Type B pancreatic cell (in vitro differentiated cells): ENCODE data around the gene ZNF782. TPM values are rescaled to one million over a fixed set of nuclear protein-coding genes. Genes with fewer than 3 reads are reported as not detected.
"Not testable (repeated sequence)": the region's sequence is repeated elsewhere in the genome, so short reads cannot be mapped to it uniquely, and the experiment has no call there.

Source experiments
- DNase-seq: peaks from one replicate; pipeline ENCODE4 v3.0.0; 2021; ENCODE audit warnings: mixed read lengths; ENCODE audit not compliant: unreplicated experiment; ENCODE audit errors: extremely low spot score
- H3K27ac Mint-ChIP-seq: 2 replicates; pipeline ENCODE4 v1.8.0; 2021; ENCODE audit warnings: mild to moderate bottlenecking, mixed read lengths
- H3K27me3 Mint-ChIP-seq: 2 replicates; pipeline ENCODE4 v1.8.0; 2021; ENCODE audit warnings: mixed read lengths
- H3K36me3 Mint-ChIP-seq: 2 replicates; pipeline ENCODE4 v1.8.0; 2021; ENCODE audit warnings: mixed read lengths
- H3K4me1 Mint-ChIP-seq: one replicate; pipeline ENCODE4 v1.8.0; 2021; ENCODE audit warnings: mixed read lengths; ENCODE audit not compliant: unreplicated experiment
- H3K4me3 Mint-ChIP-seq: 2 replicates; pipeline ENCODE4 v1.8.0; 2021; ENCODE audit warnings: mild to moderate bottlenecking, mixed read lengths
- H3K9me3 Mint-ChIP-seq: 2 replicates; pipeline ENCODE4 v1.8.0; 2021; ENCODE audit warnings: mixed read lengths
- long read RNA-seq: library from polyadenylated mRNA; unstranded; transcript quantifications from one replicate; pipeline ENCODE4 v2.0.0, GENCODE V29; 2020
- total RNA-seq: library from RNA; stranded (reverse); gene quantifications from 2 replicates; pipeline ENCODE4 v1.2.1, GENCODE V29; 2021; ENCODE audit warnings: low replicate concordance
- TF ChIP-seq, protein P1 (sequence below): fragments of 200-600 bp; sonication (generic); conservative IDR thresholded peaks from 2 replicates; pipeline ENCODE4 v1.5.0; 2021; ENCODE audit warnings: antibody characterized with exemption, mild to moderate bottlenecking

The ZNF782 gene
- total RNA-seq: 5.3 and 5.4 TPM in 2 replicates
- long read RNA-seq, partial matches to known transcripts: 0 of 10 reads
- long read RNA-seq, other reads (novel, unspliced or antisense): 10 of 10 reads

DNA sequence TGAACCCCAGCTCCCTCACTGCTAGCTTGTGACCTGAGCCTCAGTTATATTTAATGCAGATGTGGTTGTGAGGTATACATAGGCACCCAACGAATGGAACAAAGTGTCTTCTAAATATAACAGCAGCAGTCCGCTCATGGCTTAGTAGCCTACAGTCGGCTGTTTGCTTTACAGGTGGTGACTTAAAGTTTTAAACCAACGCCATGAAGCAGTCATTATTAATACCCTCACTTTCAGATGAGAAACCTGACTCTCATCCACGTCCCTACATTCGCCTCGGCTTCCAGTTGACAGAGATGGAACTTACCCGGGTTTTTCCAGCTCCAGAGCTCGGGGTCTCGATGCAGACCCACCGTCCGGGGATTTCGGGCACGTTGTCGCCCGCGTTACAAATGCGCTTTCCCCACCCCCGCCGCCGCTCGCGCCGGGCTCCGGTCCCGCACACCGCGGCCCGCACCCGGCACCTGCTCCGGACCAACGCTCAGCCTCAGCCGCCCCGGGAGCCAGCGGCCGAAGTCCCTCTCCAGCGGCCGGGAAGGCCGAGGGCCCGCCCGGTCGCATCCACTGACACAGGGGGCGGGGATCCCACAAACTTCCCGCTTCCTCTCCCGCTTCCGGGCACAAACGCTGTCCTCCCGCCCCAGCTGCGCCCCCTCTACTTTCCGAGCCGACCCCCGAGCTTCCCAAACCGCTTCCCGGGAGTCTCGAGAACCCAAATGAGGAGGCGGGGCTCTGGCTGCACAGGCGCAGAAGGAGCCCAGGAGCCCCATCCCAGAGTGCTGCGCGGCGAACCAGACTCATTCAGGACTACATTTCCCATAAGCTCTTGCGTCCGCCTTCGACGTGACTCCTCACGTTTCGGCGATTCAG, at the start of gene ZNF782:
Gene ZNF782 (minus strand): TSS at position 734 of the 870 bp plus-strand sequence. CDS start 2,553 bp downstream, outside the sequence.
- peaks cover 18% of the 10 kb centered on the region for H3K36me3 Mint-ChIP-seq
- peak within 1 kb of the TSS; percentile 100 for H3K4me3 Mint-ChIP-seq
- DNase-seq: peak; percentile 93
- peak within 1 kb of the TSS; percentile 98 for H3K27ac Mint-ChIP-seq
- TF ChIP-seq, protein P1, sequence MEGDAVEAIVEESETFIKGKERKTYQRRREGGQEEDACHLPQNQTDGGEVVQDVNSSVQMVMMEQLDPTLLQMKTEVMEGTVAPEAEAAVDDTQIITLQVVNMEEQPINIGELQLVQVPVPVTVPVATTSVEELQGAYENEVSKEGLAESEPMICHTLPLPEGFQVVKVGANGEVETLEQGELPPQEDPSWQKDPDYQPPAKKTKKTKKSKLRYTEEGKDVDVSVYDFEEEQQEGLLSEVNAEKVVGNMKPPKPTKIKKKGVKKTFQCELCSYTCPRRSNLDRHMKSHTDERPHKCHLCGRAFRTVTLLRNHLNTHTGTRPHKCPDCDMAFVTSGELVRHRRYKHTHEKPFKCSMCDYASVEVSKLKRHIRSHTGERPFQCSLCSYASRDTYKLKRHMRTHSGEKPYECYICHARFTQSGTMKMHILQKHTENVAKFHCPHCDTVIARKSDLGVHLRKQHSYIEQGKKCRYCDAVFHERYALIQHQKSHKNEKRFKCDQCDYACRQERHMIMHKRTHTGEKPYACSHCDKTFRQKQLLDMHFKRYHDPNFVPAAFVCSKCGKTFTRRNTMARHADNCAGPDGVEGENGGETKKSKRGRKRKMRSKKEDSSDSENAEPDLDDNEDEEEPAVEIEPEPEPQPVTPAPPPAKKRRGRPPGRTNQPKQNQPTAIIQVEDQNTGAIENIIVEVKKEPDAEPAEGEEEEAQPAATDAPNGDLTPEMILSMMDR: no peak
- no peaks in the 10 kb centered on the region for H3K9me3 Mint-ChIP-seq
- peaks cover 42% of the 10 kb centered on the region for H3K4me1 Mint-ChIP-seq
- H3K27me3 Mint-ChIP-seq: no peaks in the 10 kb centered on the region

DNA sequence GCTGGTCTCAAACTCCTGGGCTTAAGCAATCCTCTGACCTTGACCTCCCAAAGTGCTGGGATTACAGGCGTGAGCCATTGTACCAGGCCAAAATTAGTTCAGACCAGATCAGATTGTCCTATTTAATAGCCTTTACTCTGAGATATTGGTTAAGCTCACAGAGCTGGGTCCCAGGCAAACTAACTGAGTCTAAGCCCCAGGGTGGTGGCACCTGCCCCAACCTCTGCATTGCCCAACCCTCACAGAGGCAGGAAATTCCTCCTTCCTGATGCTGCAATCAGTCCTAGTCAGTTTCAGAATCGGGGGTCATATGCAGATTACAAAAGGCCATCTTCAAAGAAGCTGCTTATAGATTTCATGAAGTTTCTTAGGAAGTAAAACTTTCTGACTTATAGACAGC, 45.7 kb upstream of the ZNF782 start:
- DNase-seq, H3K4me1 Mint-ChIP-seq, H3K27ac Mint-ChIP-seq, H3K4me3 Mint-ChIP-seq, H3K36me3 Mint-ChIP-seq, H3K27me3 Mint-ChIP-seq, H3K9me3 Mint-ChIP-seq: not testable (repeated sequence)

DNA sequence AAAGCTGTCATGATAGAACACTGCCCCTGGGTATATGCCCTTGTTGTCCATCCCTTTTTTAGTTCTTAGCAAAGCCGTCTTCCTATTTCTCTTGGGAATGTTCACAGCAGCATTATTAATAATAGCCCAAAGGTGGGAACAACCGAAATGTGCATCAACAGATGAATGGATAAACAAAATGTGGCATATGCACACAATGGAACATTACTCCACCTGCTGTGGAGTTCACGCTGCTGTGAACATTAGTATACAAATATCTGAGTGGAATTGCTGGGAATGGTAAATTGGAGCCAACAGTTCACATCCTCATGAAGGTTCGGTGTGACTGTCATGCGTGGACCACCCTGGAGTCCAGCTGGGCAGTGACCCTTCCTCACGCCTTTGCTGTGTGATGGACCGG, 37.8 kb upstream of the ZNF782 start:
- no peaks in the 10 kb centered on the region for H3K4me1 Mint-ChIP-seq
- H3K27me3 Mint-ChIP-seq: no peaks in the 10 kb centered on the region
- no peak overlapping the region for H3K27ac Mint-ChIP-seq
- no peaks in the 10 kb centered on the region for H3K9me3 Mint-ChIP-seq
- H3K36me3 Mint-ChIP-seq: peaks cover 22% of the 10 kb centered on the region
- TF ChIP-seq, protein P1: no peak
- DNase-seq: no peak
- no peak overlapping the region for H3K4me3 Mint-ChIP-seq

DNA sequence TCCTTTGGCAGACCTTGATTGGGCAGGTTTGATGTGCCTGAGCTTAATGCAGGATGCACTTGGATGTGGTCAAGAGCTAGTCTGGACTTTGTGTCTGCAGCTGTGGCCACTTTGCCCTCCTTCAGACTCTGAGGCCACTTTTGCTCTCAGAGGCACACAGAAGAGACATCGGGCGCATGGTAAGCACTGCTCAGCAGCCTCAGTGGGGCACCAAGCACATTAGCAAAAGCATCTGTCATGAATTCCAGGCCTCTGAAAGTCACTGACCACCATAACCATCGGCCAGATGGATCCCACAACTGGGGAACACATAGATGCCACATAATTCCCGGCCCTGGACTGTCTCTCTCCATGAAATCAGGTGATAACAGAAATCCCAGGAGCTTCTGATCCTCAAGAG, 34.3 kb upstream of the ZNF782 start:
- peaks cover 10% of the 10 kb centered on the region for H3K36me3 Mint-ChIP-seq
- TF ChIP-seq, protein P1: no peak

DNA sequence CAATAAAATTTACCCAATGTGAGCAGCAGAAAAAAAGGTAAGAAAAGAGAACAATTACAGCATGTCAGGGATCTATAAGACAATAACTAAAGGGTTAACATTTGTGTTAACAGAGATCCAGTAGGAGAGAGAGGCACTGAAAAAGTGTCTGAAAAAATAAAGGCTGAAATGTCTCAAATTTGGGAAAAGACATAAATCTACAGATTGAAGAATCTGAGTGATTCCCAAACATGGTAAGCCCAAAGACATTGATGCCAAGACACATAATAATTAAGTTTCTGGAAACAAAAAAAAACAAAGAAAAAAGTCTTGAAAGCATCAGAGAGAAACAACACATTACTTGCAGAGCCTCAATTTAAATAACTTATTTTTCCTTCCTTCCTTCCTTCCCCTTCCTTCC, 31.1 kb upstream of the ZNF782 start:
- H3K36me3 Mint-ChIP-seq: no peaks in the 10 kb centered on the region
- no peak overlapping the region for H3K27ac Mint-ChIP-seq
- H3K4me3 Mint-ChIP-seq: no peak overlapping the region
- no peak for DNase-seq
- TF ChIP-seq, protein P1: no peak
- no peaks in the 10 kb centered on the region for H3K9me3 Mint-ChIP-seq
- no peaks in the 10 kb centered on the region for H3K27me3 Mint-ChIP-seq
- no peaks in the 10 kb centered on the region for H3K4me1 Mint-ChIP-seq

More for the DNA sequence above, 34.3 kb upstream of the ZNF782 start:
- H3K4me3 Mint-ChIP-seq: no peak overlapping the region
- no peak for DNase-seq
- no peaks in the 10 kb centered on the region for H3K9me3 Mint-ChIP-seq
- H3K4me1 Mint-ChIP-seq: no peaks in the 10 kb centered on the region
- H3K27ac Mint-ChIP-seq: no peak overlapping the region
- no peaks in the 10 kb centered on the region for H3K27me3 Mint-ChIP-seq

DNA sequence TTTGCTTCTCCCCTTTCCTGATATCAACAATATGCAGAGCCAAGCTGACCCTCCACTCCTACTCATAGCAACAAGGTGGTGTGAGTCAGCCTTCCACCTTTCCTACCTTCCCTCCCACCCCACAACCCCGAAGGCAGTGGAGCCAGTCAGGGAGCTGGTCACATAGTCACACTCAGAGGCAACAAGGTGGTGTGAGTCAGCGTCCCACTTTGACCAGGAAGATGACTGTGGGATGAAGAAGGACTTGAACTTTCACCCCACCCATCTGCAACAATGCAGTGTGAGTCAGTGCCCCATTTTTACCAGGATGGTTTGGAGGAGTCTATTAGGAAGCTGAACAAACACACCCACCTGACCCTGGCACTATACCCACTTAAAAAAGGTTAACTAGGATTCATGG, 30.1 kb upstream of the ZNF782 start:
- TF ChIP-seq, protein P1: no peak
- Mint-ChIP-seq H3K4me1 (no peaks in the 10 kb centered on the region), H3K4me3 (no peak overlapping the region), H3K36me3 (no peaks in the 10 kb centered on the region), H3K27ac (no peak overlapping the region), H3K27me3 (no peaks in the 10 kb centered on the region), H3K9me3 (no peaks in the 10 kb centered on the region)
- DNase-seq: no peak
